Mesenchymal stem cell (in vitro differentiated cells and primary cell): ENCODE data around the gene CACNA1C.

Experiments used
- DNase-seq: peaks from one replicate; pipeline ENCODE4 v3.0.0-alpha.2; 2013
- H2AFZ ChIP-seq: one replicate; pipeline ENCODE4 v1.6.1; 2013; ENCODE audit warnings: low read depth, mild to moderate bottlenecking, control low read depth, inconsistent platforms, low read length, moderate library complexity
- H2AK5ac ChIP-seq: 2 replicates; pipeline ENCODE4 v1.6.1; 2013; ENCODE audit warnings: low read length, moderate library complexity, mild to moderate bottlenecking, inconsistent platforms; ENCODE audit not compliant: severe bottlenecking
- H2BK120ac ChIP-seq: one replicate; pipeline ENCODE4 v1.6.1; 2013; ENCODE audit warnings: low read depth, mild to moderate bottlenecking, inconsistent platforms, low read length, moderate library complexity
- H2BK12ac ChIP-seq, 2 experiments: one replicate each; pipeline ENCODE4 v1.6.1; 2013; ENCODE audit warnings: inconsistent platforms in 2 of 2, low read length in 2 of 2, mild to moderate bottlenecking in 2 of 2, moderate library complexity in 2 of 2, control low read depth in 1 of 2
- H2BK15ac ChIP-seq: one replicate; pipeline ENCODE4 v1.6.1; 2013; ENCODE audit warnings: mild to moderate bottlenecking, low read depth, inconsistent platforms; ENCODE audit not compliant: poor library complexity, severe bottlenecking
- H2BK5ac ChIP-seq: 2 replicates; pipeline ENCODE4 v1.6.1; 2013; ENCODE audit warnings: low read depth, mild to moderate bottlenecking, low read length, control low read depth, inconsistent platforms; ENCODE audit not compliant: poor library complexity, severe bottlenecking
- H3K14ac ChIP-seq, 2 experiments: one replicate each; pipeline ENCODE4 v1.6.1; 2013; ENCODE audit warnings: inconsistent platforms in 2 of 2, low read length in 2 of 2, control low read depth in 1 of 2, mild to moderate bottlenecking in 1 of 2, moderate library complexity in 1 of 2
- H3K18ac ChIP-seq, 2 experiments: one replicate each; pipeline ENCODE4 v1.6.1; 2013; ENCODE audit warnings: inconsistent platforms in 2 of 2, low read length in 2 of 2, control low read depth in 1 of 2, low read depth in 1 of 2, mild to moderate bottlenecking in 1 of 2
- H3K23ac ChIP-seq, 2 experiments: one replicate each; pipeline ENCODE4 v1.6.1; 2013; ENCODE audit warnings: inconsistent platforms in 2 of 2, low read length in 2 of 2, mild to moderate bottlenecking in 2 of 2, moderate library complexity in 2 of 2, control low read depth in 1 of 2
- H3K27ac ChIP-seq: 2 replicates; pipeline ENCODE4 v1.5.1; 2013; ENCODE audit warnings: mild to moderate bottlenecking, moderate library complexity, low read length, control low read depth, inconsistent platforms; ENCODE audit not compliant: poor library complexity, severe bottlenecking
- H3K27me3 ChIP-seq, 2 experiments: 2 replicates each; pipeline versions ENCODE4 v1.6.1 to v1.7.0; 2013; ENCODE audit warnings: low read length in 2 of 2, mild to moderate bottlenecking in 2 of 2, moderate library complexity in 2 of 2, control low read depth in 1 of 2, inconsistent platforms in 1 of 2; ENCODE audit not compliant: control insufficient read depth in 1 of 2, insufficient read depth in 1 of 2
- H3K36me3 ChIP-seq, 2 experiments: 2 replicates each; pipeline versions ENCODE4 v1.6.1 to v1.7.0; 2013; ENCODE audit warnings: low read length in 2 of 2, control low read depth in 1 of 2, inconsistent platforms in 1 of 2, low read depth in 1 of 2, mild to moderate bottlenecking in 1 of 2; ENCODE audit not compliant: insufficient read depth in 2 of 2, control insufficient read depth in 1 of 2
- H3K4ac ChIP-seq, 2 experiments: one replicate each; pipeline ENCODE4 v1.6.1; 2013; ENCODE audit warnings: inconsistent platforms in 2 of 2, low read length in 2 of 2, mild to moderate bottlenecking in 2 of 2, moderate library complexity in 2 of 2, control low read depth in 1 of 2, low read depth in 1 of 2
- H3K4me1 ChIP-seq: 2 replicates; pipeline ENCODE4 v1.6.1; 2013; ENCODE audit warnings: low read depth, low read length, control low read depth; ENCODE audit not compliant: control insufficient read depth, insufficient read depth
- H3K4me2 ChIP-seq: 2 replicates; pipeline ENCODE4 v1.6.1; 2013; ENCODE audit warnings: low read length, mild to moderate bottlenecking, inconsistent platforms; ENCODE audit not compliant: poor library complexity, severe bottlenecking
- H3K4me3 ChIP-seq, 2 experiments: 2 replicates each; pipeline versions ENCODE4 v1.5.1 to v1.7.0; 2013; ENCODE audit warnings: low read length in 2 of 2, mild to moderate bottlenecking in 2 of 2, control low read depth in 1 of 2, low read depth in 1 of 2; ENCODE audit not compliant: insufficient read depth in 1 of 2
- H3K79me1 ChIP-seq: replicated peaks from 2 replicates; pipeline ENCODE4 v1.6.1; 2013; ENCODE audit warnings: mild to moderate bottlenecking, control low read depth, low read length, inconsistent platforms; ENCODE audit not compliant: poor library complexity, severe bottlenecking
- H3K9ac ChIP-seq: 2 replicates; pipeline ENCODE4 v1.7.0; 2013; ENCODE audit warnings: mild to moderate bottlenecking, low read length, moderate library complexity
- H3K9me3 ChIP-seq: 2 replicates; pipeline ENCODE4 v1.7.0; 2013; ENCODE audit warnings: mild to moderate bottlenecking, low read length; ENCODE audit not compliant: control insufficient read depth
- H4K8ac ChIP-seq: one replicate; pipeline ENCODE4 v1.6.1; 2013; ENCODE audit warnings: inconsistent platforms, mild to moderate bottlenecking, low read length, moderate library complexity
- H4K91ac ChIP-seq: one replicate; pipeline ENCODE4 v1.6.1; 2013; ENCODE audit warnings: mild to moderate bottlenecking, low read length, inconsistent platforms
- WGBS: methylation state at CpG from one replicate; pipeline ENCODE4 v1.1.7; 2013; ENCODE audit warnings: mixed read lengths; 5-methylcytosine and 5-hydroxymethylcytosine counted together

Gene CACNA1C

DNA sequence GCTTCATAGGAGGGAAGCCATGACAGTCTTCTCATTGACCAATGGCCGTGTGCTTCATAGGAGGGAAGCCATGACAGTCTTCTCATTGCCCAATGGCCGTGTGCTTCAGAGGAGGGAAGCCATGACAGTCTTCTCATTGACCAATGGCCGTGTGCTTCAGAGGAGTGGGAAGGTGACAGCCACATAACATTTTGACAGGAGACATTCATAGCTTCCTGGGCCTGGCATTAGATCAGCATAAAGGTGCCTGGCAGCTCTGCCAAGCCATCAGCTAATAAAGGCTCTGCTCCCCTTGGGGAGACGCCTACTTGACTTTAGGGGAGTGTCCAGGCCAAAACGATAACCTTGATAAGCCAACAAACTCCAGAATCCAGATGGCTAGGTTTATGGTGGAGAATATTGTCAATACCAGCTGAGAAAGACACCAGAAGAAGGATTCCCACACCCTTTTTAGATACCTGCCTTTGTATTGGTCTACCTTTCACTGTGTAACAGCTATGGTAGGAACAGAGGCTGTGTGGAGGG is 468.0 kb downstream of the CACNA1C start:
- 73% methylated on average over 4 of the region's 5 CpGs for WGBS
- no peak overlapping the region for H4K8ac ChIP-seq
- DNase-seq = no peak

DNA sequence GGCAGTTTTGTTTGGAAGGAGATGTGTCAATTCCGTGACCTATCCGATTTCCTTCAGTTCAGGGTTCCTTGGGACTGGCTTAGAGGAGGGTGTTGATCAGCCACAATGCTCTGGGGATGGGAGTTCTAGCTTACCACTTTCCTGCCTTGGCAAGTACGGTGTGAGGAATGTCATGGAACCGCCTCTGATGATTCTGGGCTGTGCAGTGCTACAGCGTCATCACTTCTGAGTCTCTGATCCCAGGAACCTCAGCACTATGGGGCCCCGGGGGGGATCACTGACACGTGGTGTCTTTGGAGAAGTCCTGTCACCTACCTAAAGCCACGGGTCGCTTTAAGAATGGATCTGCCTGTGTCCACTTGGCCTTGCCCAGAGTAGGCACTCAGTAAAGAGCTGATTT is 470.5 kb downstream of the CACNA1C start:
- H3K23ac ChIP-seq = no peak overlapping the region
- H4K91ac ChIP-seq = no peak overlapping the region
- H3K4me1 ChIP-seq = no peaks in the 10 kb centered on the region
- no peak overlapping the region for H2AK5ac ChIP-seq
- no peak overlapping the region for H3K27ac ChIP-seq
- no peak overlapping the region for H3K14ac ChIP-seq
- H2BK120ac ChIP-seq = no peak overlapping the region
- H2AFZ ChIP-seq = no peak overlapping the region
- no peak overlapping the region for H4K8ac ChIP-seq
- H3K27me3 ChIP-seq = peaks cover 0 to 3% of the 10 kb centered on the region in 2 experiments
- no peak overlapping the region for H2BK12ac ChIP-seq
- 90% methylated on average over 9 of the region's 9 CpGs for WGBS
- H3K9me3 ChIP-seq = peaks cover 5% of the 10 kb centered on the region
- DNase-seq = no peak
- no peak overlapping the region for H3K4ac ChIP-seq
- no peak overlapping the region for H2BK5ac ChIP-seq
- no peak overlapping the region for H3K4me3 ChIP-seq
- H3K9ac ChIP-seq = no peak overlapping the region
- peaks cover 0 to 35% of the 10 kb centered on the region in 2 experiments for H3K36me3 ChIP-seq
- H2BK15ac ChIP-seq = no peak overlapping the region
- no peaks in the 10 kb centered on the region for H3K79me1 ChIP-seq
- H3K18ac ChIP-seq = no peak overlapping the region
- H3K4me2 ChIP-seq = no peak overlapping the region

More for the DNA sequence above, 468.0 kb downstream of the CACNA1C start:
- no peak overlapping the region for H2BK5ac ChIP-seq
- H3K4me2 ChIP-seq = no peak overlapping the region
- H3K4ac ChIP-seq = no peak overlapping the region
- no peak overlapping the region for H3K27ac ChIP-seq
- no peak overlapping the region for H3K14ac ChIP-seq
- H2AFZ ChIP-seq = no peak overlapping the region
- no peak overlapping the region for H3K18ac ChIP-seq
- H3K9me3 ChIP-seq = peaks cover 5% of the 10 kb centered on the region
- H3K9ac ChIP-seq = no peak overlapping the region
- no peak overlapping the region for H3K23ac ChIP-seq
- H2BK12ac ChIP-seq = no peak overlapping the region
- peaks cover 0 to 46% of the 10 kb centered on the region in 2 experiments for H3K36me3 ChIP-seq
- no peak overlapping the region for H2AK5ac ChIP-seq
- no peaks in the 10 kb centered on the region for H3K4me1 ChIP-seq
- no peak overlapping the region for H2BK120ac ChIP-seq
- H3K79me1 ChIP-seq = no peaks in the 10 kb centered on the region
- H3K27me3 ChIP-seq = peaks cover 0 to 3% of the 10 kb centered on the region in 2 experiments
- no peak overlapping the region for H3K4me3 ChIP-seq
- no peak overlapping the region for H2BK15ac ChIP-seq
- H4K91ac ChIP-seq = no peak overlapping the region

DNA sequence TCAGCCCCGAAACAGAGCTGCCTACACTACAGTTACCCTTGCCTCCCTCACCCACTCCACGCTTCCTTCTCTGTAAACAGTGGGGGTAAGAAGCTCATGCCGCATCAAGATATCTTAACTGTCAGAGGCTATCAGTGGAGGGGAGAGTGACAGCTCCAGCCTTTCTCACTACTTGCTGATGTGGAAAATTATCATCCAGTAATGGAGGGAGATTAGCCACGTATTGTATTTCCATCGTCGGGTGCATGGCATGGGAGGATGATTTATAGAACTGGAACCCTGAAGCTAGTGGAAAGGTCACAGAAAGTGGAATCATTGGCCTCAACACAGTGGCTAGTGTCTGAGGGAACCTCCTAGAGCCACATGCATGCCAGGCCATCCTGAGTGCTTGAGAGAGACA is 471.1 kb downstream of the CACNA1C start:
- H4K8ac ChIP-seq = no peak overlapping the region
- 93% methylated on average over 5 of the region's 6 CpGs for WGBS

DNA sequence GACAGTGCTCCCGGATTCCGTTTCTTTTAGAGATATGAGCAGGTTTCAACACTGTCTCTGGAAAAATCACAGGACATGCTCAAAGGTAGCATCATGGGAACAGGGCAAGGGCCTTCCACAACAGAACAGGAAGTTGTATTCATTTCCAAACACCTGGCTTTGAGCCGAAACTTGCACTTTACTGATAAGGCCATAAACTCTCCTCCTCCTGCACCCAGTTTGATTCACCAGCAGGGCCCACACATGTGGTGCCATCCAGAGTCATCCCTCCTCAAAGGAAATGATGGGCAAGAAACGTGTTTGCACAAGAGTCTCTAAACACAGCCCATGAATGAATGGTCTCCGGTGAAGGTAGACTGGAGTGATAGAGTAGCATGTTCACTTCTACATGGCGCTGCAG is 473.6 kb downstream of the CACNA1C start:
- H3K4me3 ChIP-seq = no peak overlapping the region
- H3K14ac ChIP-seq = no peak overlapping the region
- 92% methylated on average over 5 of the region's 6 CpGs for WGBS

More for the DNA sequence above, 471.1 kb downstream of the CACNA1C start:
- no peak overlapping the region for H3K4ac ChIP-seq
- no peak overlapping the region for H3K14ac ChIP-seq
- H3K9me3 ChIP-seq = peaks cover 5% of the 10 kb centered on the region
- H3K9ac ChIP-seq = no peak overlapping the region
- H3K27ac ChIP-seq = no peak overlapping the region
- no peak overlapping the region for H3K4me3 ChIP-seq
- H2AFZ ChIP-seq = no peak overlapping the region
- H3K23ac ChIP-seq = no peak overlapping the region
- H2AK5ac ChIP-seq = no peak overlapping the region
- H4K91ac ChIP-seq = no peak overlapping the region
- no peak overlapping the region for H3K4me2 ChIP-seq
- no peak overlapping the region for H2BK5ac ChIP-seq
- H2BK12ac ChIP-seq = no peak overlapping the region
- no peak overlapping the region for H2BK15ac ChIP-seq
- H3K27me3 ChIP-seq = peaks cover 0 to 3% of the 10 kb centered on the region in 2 experiments
- no peak for DNase-seq
- H2BK120ac ChIP-seq = no peak overlapping the region
- peaks cover 0 to 35% of the 10 kb centered on the region in 2 experiments for H3K36me3 ChIP-seq
- no peaks in the 10 kb centered on the region for H3K79me1 ChIP-seq
- no peaks in the 10 kb centered on the region for H3K4me1 ChIP-seq
- H3K18ac ChIP-seq = no peak overlapping the region

More for the DNA sequence above, 473.6 kb downstream of the CACNA1C start:
- H2BK15ac ChIP-seq = no peak overlapping the region
- no peak overlapping the region for H2BK12ac ChIP-seq
- no peak overlapping the region for H4K91ac ChIP-seq
- H3K4ac ChIP-seq = no peak overlapping the region
- H3K79me1 ChIP-seq = no peaks in the 10 kb centered on the region
- no peak overlapping the region for H4K8ac ChIP-seq
- no peak overlapping the region for H2AK5ac ChIP-seq
- no peak overlapping the region for H3K27ac ChIP-seq
- H3K18ac ChIP-seq = no peak overlapping the region
- no peak overlapping the region for H2AFZ ChIP-seq
- H2BK120ac ChIP-seq = no peak overlapping the region
- no peaks in the 10 kb centered on the region for H3K9me3 ChIP-seq
- peaks cover 0 to 11% of the 10 kb centered on the region in 2 experiments for H3K27me3 ChIP-seq
- no peak for DNase-seq
- no peak overlapping the region for H2BK5ac ChIP-seq
- H3K9ac ChIP-seq = no peak overlapping the region
- no peaks in the 10 kb centered on the region for H3K4me1 ChIP-seq
- no peak overlapping the region for H3K23ac ChIP-seq
- H3K36me3 ChIP-seq = peaks cover 0 to 29% of the 10 kb centered on the region in 2 experiments
- H3K4me2 ChIP-seq = no peak overlapping the region
